Peyer's patch (tissue), 4 donors: ENCODE results near the gene CSPG4.

Source experiments
- POLR2A ChIP-seq, 2 donors: fragments of 450-650 bp; IDR thresholded peaks; one replicate each; pipeline ENCODE4 v1.5.1; 2017; ENCODE audit warnings: antibody characterized with exemption in 2 of 2, mild to moderate bottlenecking in 2 of 2, moderate library complexity in 2 of 2
- TF ChIP-seq, protein P1 (sequence below), 6 experiments: fragments of 450-650 bp in 4 of 6; fragments of 200-600 bp in 2 of 6; sonication (generic) in 1 of 6; IDR thresholded peaks; one replicate each; pipeline ENCODE4 v1.5.1; 2017 to 2019; ENCODE audit warnings: antibody characterized with exemption in 6 of 6, mild to moderate bottlenecking in 3 of 6, moderate library complexity in 1 of 6

DNA sequence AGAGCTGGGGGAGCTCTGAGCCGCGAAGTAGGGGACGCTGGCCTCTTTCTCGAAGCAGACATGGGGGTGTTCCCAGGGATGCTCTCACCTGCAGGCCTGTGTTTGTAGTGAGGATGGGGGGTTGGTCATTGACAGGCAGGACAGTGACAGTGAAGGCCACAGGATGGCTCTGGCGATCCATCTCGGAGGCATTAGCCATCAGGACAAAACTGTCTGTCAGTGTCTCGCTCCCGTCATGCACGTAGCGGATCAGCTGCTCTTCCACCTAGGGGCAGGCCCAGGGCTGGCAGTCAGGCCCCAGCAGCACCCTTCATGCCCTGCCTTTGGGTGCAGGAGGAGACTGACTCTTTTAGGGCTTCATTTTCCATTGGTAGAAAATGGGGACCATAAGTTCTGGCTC, 28.0 kb downstream of the CSPG4 start:
- TF ChIP-seq, protein P1, sequence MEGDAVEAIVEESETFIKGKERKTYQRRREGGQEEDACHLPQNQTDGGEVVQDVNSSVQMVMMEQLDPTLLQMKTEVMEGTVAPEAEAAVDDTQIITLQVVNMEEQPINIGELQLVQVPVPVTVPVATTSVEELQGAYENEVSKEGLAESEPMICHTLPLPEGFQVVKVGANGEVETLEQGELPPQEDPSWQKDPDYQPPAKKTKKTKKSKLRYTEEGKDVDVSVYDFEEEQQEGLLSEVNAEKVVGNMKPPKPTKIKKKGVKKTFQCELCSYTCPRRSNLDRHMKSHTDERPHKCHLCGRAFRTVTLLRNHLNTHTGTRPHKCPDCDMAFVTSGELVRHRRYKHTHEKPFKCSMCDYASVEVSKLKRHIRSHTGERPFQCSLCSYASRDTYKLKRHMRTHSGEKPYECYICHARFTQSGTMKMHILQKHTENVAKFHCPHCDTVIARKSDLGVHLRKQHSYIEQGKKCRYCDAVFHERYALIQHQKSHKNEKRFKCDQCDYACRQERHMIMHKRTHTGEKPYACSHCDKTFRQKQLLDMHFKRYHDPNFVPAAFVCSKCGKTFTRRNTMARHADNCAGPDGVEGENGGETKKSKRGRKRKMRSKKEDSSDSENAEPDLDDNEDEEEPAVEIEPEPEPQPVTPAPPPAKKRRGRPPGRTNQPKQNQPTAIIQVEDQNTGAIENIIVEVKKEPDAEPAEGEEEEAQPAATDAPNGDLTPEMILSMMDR (IDR thresholded peaks at IDR 0.05): no peak
- no peak for TF ChIP-seq POLR2A (IDR thresholded peaks at IDR 0.05)
